ENCODE results near the gene ZNF618. TPM values are rescaled to one million over a fixed set of nuclear protein-coding genes. Genes with fewer than 3 reads are reported as not detected.

The ZNF618 gene
- total and polyA plus RNA-seq, 8 donors = 1.2 to 19.8 (median 5.3) TPM

DNA sequence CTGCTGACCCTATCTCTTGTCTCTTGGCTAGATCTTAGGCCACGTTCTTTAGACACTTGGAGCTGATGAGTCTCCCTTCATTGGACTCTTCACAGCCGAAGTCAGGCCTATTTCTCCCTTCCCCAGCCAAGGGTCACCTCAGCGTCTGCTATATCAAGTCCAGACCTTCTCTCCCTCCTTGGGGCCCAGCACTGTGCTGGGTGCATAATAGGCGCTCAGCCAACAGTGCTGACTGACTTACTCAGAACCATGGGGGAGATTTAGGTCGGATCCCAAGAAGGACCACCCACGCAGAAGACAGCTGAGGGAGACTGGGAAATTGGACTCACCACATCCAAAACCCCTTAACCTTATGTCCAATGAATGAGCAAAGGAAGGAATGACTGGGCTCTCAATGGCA is 207.6 kb downstream of the ZNF618 start:
- Histone ChIP-seq H3K36me3 (no peaks in the 10 kb centered on the region), H3K9me3 (no peaks in the 10 kb centered on the region), H3K27ac (no peak overlapping the region), H3K4me1 (peaks cover 23 to 44% (median 33%) of the 10 kb centered on the region in 4 donors), H3K27me3 (no peaks in the 10 kb centered on the region), H3K4me3 (no peak overlapping the region)
- DNase-seq = no peak
- 86 to 93% (median 89%) methylated on average over 6 of the region's 6 CpGs for WGBS, 5 donors
- TF ChIP-seq, protein P1, sequence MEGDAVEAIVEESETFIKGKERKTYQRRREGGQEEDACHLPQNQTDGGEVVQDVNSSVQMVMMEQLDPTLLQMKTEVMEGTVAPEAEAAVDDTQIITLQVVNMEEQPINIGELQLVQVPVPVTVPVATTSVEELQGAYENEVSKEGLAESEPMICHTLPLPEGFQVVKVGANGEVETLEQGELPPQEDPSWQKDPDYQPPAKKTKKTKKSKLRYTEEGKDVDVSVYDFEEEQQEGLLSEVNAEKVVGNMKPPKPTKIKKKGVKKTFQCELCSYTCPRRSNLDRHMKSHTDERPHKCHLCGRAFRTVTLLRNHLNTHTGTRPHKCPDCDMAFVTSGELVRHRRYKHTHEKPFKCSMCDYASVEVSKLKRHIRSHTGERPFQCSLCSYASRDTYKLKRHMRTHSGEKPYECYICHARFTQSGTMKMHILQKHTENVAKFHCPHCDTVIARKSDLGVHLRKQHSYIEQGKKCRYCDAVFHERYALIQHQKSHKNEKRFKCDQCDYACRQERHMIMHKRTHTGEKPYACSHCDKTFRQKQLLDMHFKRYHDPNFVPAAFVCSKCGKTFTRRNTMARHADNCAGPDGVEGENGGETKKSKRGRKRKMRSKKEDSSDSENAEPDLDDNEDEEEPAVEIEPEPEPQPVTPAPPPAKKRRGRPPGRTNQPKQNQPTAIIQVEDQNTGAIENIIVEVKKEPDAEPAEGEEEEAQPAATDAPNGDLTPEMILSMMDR (IDR thresholded peaks at IDR 0.05) = no peak
- TF ChIP-seq EP300 (IDR thresholded peaks at IDR 0.05) (no peak), POLR2AphosphoS5 (IDR thresholded peaks at IDR 0.05) (no peak), POLR2A (IDR thresholded peaks at IDR 0.05) (no peak)
- intact Hi-C loops (cut with DNase I; ENCODE audit: low total_unique reads) = no loop called here

DNA sequence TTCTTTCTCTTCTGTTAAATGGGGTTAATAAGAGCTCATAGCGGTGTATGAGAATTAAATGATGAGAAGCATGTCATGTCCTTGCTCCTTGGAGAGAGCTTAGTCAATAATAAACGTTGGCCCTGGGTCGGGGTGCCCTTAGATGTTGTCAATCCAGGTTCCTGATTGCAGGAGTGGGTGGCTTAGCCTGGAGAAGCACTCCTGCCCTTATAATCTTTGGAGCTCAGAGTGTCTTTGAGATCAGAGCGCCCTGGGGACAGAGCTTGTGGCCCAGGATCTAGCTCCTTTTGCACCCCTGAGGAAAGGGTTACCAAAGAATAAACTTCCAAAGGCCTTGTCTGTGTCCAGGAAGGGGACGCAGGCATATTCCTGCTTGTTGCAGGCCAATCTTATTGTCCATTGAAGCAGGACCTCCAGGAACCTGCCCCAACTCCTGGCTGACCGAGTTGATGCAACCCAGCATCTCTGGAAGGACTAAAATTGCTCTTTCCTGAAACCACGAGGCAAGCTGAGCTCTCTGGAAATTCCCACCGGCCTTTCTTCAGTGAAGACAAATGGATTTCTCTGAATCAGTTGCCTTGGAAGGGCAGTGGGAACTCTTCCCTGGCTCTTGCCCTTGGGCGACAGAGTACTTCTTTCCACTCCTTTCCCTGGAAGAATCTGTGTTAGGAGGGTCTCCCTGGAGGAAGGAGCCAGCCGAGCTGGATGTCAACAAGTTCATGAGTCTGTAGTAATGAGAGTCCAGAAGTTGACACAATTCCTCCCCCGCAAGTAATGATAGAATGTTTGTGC is 208.4 kb downstream of the ZNF618 start:
- H3K4me3 ChIP-seq = no peak overlapping the region
- no peak overlapping the region for H3K27ac ChIP-seq
- peaks cover 20 to 36% (median 32%) of the 10 kb centered on the region in 4 donors for H3K4me1 ChIP-seq
- H3K9me3 ChIP-seq = no peaks in the 10 kb centered on the region
- WGBS, 5 donors = 67 to 83% (median 79%) methylated on average over 11 of the region's 11 CpGs
- intact Hi-C loops (cut with DNase I; ENCODE audit: low total_unique reads) = loop anchor here (5.0 kb wide), 1 partner anchor 203 kb away; no protein-coding TSS in a partner anchor
- H3K36me3 ChIP-seq = no peaks in the 10 kb centered on the region
- no peak for TF ChIP-seq POLR2AphosphoS5 (IDR thresholded peaks at IDR 0.05)
- TF ChIP-seq, protein P1 (IDR thresholded peaks at IDR 0.05) = no peak
- TF ChIP-seq POLR2A (IDR thresholded peaks at IDR 0.05) = no peak
- TF ChIP-seq EP300 (IDR thresholded peaks at IDR 0.05) = no peak
- DNase-seq = peak in 1 of 2 donors; percentile 43
- no peaks in the 10 kb centered on the region for H3K27me3 ChIP-seq

DNA sequence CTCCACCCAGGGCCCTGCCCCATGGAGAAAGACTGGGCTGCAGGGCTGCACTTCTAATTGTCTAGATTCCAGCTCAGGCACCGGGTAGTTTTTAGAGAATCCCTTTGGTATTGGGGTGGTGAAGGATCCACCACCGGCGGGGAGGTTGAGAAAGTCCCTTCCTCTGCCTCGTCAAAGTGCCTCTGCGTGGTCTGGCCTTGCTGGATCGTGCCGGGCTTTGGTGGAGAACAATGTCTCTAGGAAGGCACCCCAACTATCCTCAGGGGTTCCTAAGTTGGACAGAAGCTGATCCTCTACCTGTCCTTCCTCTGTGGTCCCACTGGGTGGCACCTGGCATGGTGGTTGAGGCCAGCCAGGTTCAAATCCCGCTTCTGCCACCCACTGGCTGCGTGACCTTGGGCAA is 209.3 kb downstream of the ZNF618 start:
- Histone ChIP-seq H3K27ac (no peak overlapping the region), H3K4me1 (peaks cover 20 to 27% (median 25%) of the 10 kb centered on the region in 4 donors)
- no peak for DNase-seq

DNA sequence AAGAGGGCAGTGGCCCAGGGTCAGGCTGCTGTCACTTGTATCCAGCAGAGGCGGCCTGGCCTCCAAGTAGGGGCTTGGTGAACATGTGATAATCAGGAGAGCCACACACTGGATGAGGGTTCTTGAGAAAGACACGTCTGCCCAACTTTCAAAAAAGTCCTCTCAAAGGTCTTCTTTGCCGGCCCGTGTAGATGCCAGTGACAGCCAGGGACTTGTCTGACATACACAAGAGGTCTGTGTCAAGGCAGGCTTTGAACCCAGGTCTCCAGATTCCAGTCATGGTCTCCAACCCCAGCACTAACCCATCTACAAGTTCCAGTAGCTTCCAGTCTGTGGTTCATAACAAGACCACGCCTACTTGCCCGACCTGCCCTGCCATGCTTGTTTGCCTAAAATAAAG is 209.9 kb downstream of the ZNF618 start:
- H3K36me3 ChIP-seq = no peaks in the 10 kb centered on the region
- no peak overlapping the region for H3K4me3 ChIP-seq
- intact Hi-C loops (cut with DNase I; ENCODE audit: low total_unique reads) = loop anchor here (5.0 kb wide), 1 partner anchor 201 kb away; no protein-coding TSS in a partner anchor
- H3K27ac ChIP-seq = no peak overlapping the region
- H3K4me1 ChIP-seq = peaks cover 19 to 22% (median 20%) of the 10 kb centered on the region in 4 donors
- DNase-seq = no peak
- TF ChIP-seq EP300 (IDR thresholded peaks at IDR 0.05) = no peak
- TF ChIP-seq POLR2AphosphoS5 (IDR thresholded peaks at IDR 0.05) = no peak
- TF ChIP-seq POLR2A (IDR thresholded peaks at IDR 0.05) = no peak
- TF ChIP-seq, protein P1 (IDR thresholded peaks at IDR 0.05) = no peak
- no peaks in the 10 kb centered on the region for H3K9me3 ChIP-seq
- H3K27me3 ChIP-seq = no peaks in the 10 kb centered on the region
- WGBS, 5 donors = 85 to 89% (median 86%) methylated on average over 6 of the region's 6 CpGs

More for the DNA sequence above, 209.3 kb downstream of the ZNF618 start:
- no peaks in the 10 kb centered on the region for H3K27me3 ChIP-seq
- intact Hi-C loops (cut with DNase I; ENCODE audit: low total_unique reads) = loop anchor here (5.0 kb wide), 1 partner anchor 202 kb away; no protein-coding TSS in a partner anchor
- TF ChIP-seq, protein P1 (IDR thresholded peaks at IDR 0.05) = no peak
- TF ChIP-seq POLR2A (IDR thresholded peaks at IDR 0.05) (no peak), EP300 (IDR thresholded peaks at IDR 0.05) (no peak)
- WGBS, 5 donors = 91 to 96% (median 95%) methylated on average over 7 to 9 of the region's 9 CpGs
- no peaks in the 10 kb centered on the region for H3K9me3 ChIP-seq
- H3K4me3 ChIP-seq = no peak overlapping the region
- H3K36me3 ChIP-seq = no peaks in the 10 kb centered on the region

Measured in stomach (tissue), 9 donors.